Right hindlimb (tissue), 1 donor: ENCODE results near the gene SLC26A4.

Experiments used
- DNase-seq: peaks from one replicate; pipeline ENCODE4 v3.0.0-alpha.2; 2018

The SLC26A4 gene

GRCh38 chr7:107661081-107661864 is 645 bp downstream of the SLC26A4 start:
- peak; percentile 54 for DNase-seq

- no peak for DNase-seq
Measured at GRCh38 chr7:107661865-107662379, 1.3 kb downstream of the SLC26A4 start.

GRCh38 chr7:107663196-107663595 is 2.6 kb downstream of the SLC26A4 start:
- DNase-seq = no peak

- no peak for DNase-seq
Measured at GRCh38 chr7:107666790-107667189, 6.2 kb downstream of the SLC26A4 start.

GRCh38 chr7:107667341-107667740 is 6.7 kb downstream of the SLC26A4 start:
- DNase-seq = no peak

- DNase-seq = no peak
Measured at GRCh38 chr7:107668296-107668695, 7.7 kb downstream of the SLC26A4 start.

- DNase-seq = no peak
Measured at GRCh38 chr7:107672183-107672582, 11.6 kb downstream of the SLC26A4 start.

- no peak for DNase-seq
Measured at GRCh38 chr7:107676249-107676648, 15.6 kb downstream of the SLC26A4 start.

GRCh38 chr7:107678110-107678753 is 17.6 kb downstream of the SLC26A4 start:
- DNase-seq = no peak

- DNase-seq = no peak
Measured at GRCh38 chr7:107680478-107680877, 19.9 kb downstream of the SLC26A4 start.

- no peak for DNase-seq
Measured at GRCh38 chr7:107682886-107683285, 22.3 kb downstream of the SLC26A4 start.

GRCh38 chr7:107684287-107684686 is 23.7 kb downstream of the SLC26A4 start:
- no peak for DNase-seq

- DNase-seq = no peak
Measured at GRCh38 chr7:107684947-107685463, 24.4 kb downstream of the SLC26A4 start.

- DNase-seq = no peak
Measured at GRCh38 chr7:107686816-107687387, 26.3 kb downstream of the SLC26A4 start.

GRCh38 chr7:107687656-107688055 is 27.0 kb downstream of the SLC26A4 start:
- no peak for DNase-seq

- DNase-seq = no peak
Measured at GRCh38 chr7:107689553-107689952, 28.9 kb downstream of the SLC26A4 start.

GRCh38 chr7:107690084-107690483 is 29.5 kb downstream of the SLC26A4 start:
- DNase-seq = no peak

- DNase-seq = no peak
Measured at GRCh38 chr7:107690611-107691010, 30.0 kb downstream of the SLC26A4 start.

GRCh38 chr7:107691716-107692115 is 31.1 kb downstream of the SLC26A4 start:
- peak; percentile 42 for DNase-seq

GRCh38 chr7:107692501-107692900 is 31.9 kb downstream of the SLC26A4 start:
- no peak for DNase-seq

GRCh38 chr7:107693396-107693795 is 32.8 kb downstream of the SLC26A4 start:
- no peak for DNase-seq

GRCh38 chr7:107694386-107694785 is 33.8 kb downstream of the SLC26A4 start:
- DNase-seq = peak; percentile 67

GRCh38 chr7:107696330-107696946 is 35.8 kb downstream of the SLC26A4 start:
- no peak for DNase-seq
